Ecto neural progenitor cell (in vitro differentiated cells): ENCODE measurements around the gene HMX2.
"Not testable (repeated sequence)": the region's sequence is repeated elsewhere in the genome, so short reads cannot be mapped to it uniquely, and the experiment has no call there.

Experiments used
- DNase-seq: peaks from one replicate; pipeline ENCODE4 v3.0.0-alpha.2; 2018; ENCODE audit warnings: low spot score

Gene HMX2

GRCh38 chr10:123150986-123151736 is 3.2 kb downstream of the HMX2 start:
- DNase-seq = peak; percentile 80

DNA sequence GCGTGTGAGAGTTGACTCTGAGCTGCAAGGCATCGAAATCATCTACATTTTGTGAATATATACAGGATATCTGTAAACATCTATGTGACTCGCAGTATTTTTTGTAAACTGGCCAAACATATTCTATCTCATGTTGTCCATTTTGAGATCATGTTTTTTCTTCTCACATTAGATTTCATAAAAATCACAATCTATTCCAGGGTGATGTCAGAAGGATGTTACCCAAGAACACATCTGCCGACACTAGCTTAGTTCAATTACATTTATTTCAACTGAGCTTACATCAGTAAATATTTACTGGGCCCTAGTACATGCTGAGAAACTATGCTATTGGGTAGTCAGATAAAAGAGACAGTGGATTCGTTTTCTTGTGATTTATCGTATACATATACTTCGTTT is 3.8 kb downstream of the HMX2 start:
- no peak for DNase-seq

- no peak for DNase-seq
Measured at GRCh38 chr10:123153486-123154091, 5.7 kb downstream of the HMX2 start.

- peak; percentile 97 for DNase-seq
Measured at GRCh38 chr10:123154092-123154710, 6.3 kb downstream of the HMX2 start, which contains the start of gene BUB3. Gene BUB3, plus strand, starts transcription at chr10:123154402. Its CDS starts 516 bp downstream, at chr10:123154918.

DNA sequence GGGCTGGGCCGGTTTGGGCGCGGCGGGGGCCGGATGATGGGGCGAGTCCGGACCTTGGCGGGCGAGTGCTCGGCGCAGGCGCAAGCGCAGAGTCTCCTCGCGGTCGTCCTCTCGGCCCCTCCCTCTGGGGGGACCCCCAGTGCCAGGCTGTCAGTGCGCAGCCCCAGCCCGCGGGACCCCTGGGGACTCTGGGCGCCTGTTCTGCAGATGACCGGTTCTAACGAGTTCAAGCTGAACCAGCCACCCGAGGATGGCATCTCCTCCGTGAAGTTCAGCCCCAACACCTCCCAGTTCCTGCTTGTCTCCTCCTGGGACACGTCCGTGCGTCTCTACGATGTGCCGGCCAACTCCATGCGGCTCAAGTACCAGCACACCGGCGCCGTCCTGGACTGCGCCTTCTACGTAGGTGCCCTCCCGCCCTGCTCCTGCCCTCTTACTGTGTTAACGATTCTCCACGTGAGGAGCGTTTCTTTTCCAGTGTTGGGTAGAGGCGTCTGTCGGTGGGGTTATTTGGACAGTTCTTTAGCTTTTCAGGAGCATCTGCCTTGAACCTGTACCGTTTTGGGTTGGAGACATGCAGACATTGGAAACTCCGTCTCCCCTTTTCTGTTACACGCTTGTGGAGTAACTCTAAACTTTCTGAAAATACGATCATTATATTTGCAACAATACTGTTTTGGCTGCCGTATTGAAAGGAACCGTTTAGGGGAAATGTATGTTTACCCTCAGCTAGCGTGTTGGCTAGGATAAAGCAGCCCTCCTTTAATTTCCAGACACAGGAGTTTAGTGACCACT is 7.0 kb downstream of the HMX2 start:
- peak; percentile 79 for DNase-seq

- DNase-seq = no peak
Measured at GRCh38 chr10:123156078-123156477, 8.1 kb downstream of the HMX2 start.

- no peak for DNase-seq
Measured at GRCh38 chr10:123157210-123157609, 9.3 kb downstream of the HMX2 start.

DNA sequence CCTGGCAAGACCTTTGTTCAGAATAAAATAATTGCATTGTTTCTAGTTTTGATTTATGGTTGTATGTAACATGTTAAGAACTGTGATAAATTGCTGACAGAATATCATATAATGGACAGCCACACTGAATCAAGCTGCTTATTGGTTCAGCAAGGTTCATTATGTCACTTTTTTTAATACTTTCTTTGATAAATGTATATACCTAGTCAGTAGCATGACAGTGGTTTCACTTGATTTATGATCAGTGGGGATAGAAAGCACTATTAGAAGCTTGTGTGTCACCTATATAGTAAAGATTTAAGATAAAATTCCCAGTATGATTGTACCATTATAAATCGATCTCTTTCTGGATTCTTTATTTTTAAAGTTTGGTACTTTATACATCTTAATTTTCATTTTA is 10.7 kb downstream of the HMX2 start:
- DNase-seq = no peak

- DNase-seq = no peak
Measured at GRCh38 chr10:123160311-123160980, 12.5 kb downstream of the HMX2 start.

- no peak for DNase-seq
Measured at GRCh38 chr10:123164319-123164718, 16.4 kb downstream of the HMX2 start.

DNA sequence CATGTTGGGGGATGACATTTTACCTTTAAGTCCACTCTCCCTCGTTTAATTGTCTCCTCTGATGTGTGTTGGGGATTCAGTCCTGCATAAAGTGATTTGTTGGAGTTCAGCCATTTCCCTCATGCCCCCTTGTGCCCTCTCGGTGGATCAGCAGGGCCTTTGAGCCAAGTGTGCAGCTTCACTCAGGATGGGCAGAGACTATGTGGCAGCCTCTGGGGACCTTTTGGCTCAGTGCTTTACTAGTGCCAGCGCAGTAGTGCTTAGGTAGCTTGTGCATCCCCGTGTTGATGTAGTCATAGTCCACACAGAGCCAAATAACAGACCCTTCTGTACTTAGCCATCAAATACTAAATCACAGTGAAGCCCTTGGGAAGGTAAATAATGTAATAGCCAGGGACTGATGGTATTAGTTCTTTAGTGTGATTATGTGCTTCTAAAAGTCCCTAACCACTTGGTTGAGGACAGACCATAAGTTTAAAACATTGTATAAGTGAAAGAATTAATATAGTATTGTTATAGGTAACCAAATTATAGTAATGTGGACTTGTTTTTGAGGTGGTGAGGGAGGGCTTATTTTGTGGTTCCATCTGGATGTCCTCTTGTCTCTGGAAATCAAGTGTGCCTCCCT is 17.6 kb downstream of the HMX2 start:
- no peak for DNase-seq

- no peak for DNase-seq
Measured at GRCh38 chr10:123166618-123167017, 18.7 kb downstream of the HMX2 start.

DNA sequence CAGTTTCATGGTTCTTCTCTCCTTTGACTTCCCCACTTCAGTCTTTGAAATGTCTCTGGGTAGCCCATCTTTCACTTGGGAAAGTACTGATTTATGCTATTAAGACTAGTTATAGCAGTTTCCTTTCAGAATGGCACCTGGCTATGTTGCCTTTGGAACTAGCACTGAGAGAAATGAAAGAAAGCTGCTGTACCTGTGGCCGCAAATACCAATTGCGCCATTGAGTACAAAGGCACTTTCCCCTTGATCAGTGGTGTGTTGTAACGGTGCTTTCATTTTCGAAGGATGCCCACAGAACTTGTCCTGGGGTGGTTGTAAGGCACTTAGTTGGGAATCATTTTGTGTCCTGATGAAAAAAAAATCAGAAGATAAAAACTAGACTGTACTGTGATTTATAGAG is 23.0 kb downstream of the HMX2 start:
- no peak for DNase-seq

- not testable (repeated sequence) for DNase-seq
Measured at GRCh38 chr10:123171616-123172015, 23.7 kb downstream of the HMX2 start.

- no peak for DNase-seq
Measured at GRCh38 chr10:123175389-123176387, 27.8 kb downstream of the HMX2 start.

DNA sequence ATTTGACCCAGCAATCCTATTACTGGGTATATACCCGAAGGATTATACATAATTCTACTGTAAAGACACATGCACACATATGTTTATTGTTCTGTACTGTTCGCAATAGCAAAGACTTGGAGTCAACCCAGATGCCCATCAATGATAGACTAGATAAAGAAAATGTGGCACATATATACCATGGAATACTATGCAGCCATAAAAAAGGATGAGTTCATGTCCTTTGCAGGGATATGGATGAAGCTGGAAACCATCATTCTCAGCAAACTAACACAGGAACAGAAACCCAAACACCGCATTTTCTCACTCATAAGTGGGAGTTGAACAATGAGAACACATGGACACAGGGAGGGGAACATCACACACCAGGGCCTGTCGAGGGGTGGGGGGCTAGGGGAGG is 30.5 kb downstream of the HMX2 start:
- not testable (repeated sequence) for DNase-seq

- no peak for DNase-seq
Measured at GRCh38 chr10:123180101-123181090, 32.5 kb downstream of the HMX2 start.

DNA sequence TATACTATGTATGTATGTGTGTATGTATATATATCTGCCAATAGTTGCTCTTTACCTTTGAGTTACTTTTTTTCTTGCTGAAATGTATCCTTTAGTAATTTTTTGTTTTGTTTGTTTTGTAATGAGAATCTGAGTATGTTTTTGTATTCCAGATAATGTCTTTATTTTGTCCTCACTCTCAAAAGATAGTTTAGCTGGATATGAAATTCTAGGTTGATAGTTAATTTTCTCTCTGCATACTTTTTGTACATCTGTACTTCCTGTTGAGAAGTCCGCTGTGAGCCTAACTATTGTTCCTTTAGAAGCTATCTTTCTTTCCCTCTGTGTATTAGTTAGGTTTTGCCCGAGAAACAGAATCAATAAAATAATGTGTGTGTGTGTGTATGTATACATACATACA is 35.8 kb downstream of the HMX2 start:
- DNase-seq = no peak

- DNase-seq = no peak
Measured at GRCh38 chr10:123187781-123188180, 39.8 kb downstream of the HMX2 start.
